Daoy (cell line): ENCODE measurements around the gene SERPINC1. TPM values are rescaled to one million over a fixed set of nuclear protein-coding genes. Genes with fewer than 3 reads are reported as not detected.
"Not testable (repeated sequence)": the region's sequence is repeated elsewhere in the genome, so short reads cannot be mapped to it uniquely, and the experiment has no call there.

Source experiments
- DNase-seq: peaks from one replicate; pipeline ENCODE4 v3.0.0-alpha.2; 2015; ENCODE audit warnings: low read depth
- total RNA-seq: library from RNA; depleted of rRNA; stranded (reverse); fragments of >200 nt; shearing (Covaris generic); gene quantifications from 2 replicates; pipeline ENCODE4 v1.2.3, GENCODE V29; 2014; rRNA removed

The SERPINC1 gene
- total RNA-seq, 1 experiment from 2014 or later = not detected

DNA sequence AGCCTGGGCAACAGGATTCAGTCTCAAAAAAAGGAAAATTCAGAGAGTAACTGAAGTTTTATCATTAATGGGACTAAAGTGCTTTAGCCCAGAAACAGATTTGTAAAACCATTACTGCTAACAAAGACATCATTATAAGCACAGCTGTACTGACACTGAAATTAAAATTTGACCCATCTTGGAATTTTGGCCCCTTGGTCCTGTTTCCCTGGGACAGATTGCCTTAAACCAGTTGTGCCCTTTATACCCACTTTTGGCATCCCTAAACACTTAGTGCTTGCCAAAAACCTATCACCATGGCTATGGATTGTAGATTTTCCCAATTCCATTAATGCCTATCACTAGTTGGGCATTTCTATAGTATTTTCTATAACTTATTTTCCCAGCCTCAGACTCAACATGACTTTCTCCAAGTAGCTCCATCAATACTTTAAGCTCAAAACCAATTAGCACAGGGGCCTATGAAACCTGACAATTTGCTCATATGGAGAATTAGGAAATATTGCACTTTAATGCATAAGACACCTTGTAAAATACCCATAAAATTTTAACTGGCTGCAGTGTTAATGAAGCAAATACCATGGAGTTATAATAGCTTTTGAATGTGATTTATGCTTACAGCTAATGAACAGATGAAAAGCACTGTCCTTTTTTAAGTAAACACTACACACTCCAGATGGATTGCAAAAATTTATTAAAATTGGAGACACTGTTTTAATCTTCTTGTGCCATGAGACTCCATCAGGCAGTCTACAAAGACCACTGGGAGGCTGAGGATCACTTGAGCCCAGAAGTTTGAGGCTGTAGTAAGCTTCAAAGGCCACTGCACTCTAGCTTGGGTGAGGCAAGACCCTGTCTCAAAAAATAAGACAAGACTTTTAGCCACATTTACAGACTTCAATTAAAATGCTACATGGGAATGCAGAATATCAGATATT, 53.6 kb downstream of the SERPINC1 start:
- no peak for DNase-seq

DNA sequence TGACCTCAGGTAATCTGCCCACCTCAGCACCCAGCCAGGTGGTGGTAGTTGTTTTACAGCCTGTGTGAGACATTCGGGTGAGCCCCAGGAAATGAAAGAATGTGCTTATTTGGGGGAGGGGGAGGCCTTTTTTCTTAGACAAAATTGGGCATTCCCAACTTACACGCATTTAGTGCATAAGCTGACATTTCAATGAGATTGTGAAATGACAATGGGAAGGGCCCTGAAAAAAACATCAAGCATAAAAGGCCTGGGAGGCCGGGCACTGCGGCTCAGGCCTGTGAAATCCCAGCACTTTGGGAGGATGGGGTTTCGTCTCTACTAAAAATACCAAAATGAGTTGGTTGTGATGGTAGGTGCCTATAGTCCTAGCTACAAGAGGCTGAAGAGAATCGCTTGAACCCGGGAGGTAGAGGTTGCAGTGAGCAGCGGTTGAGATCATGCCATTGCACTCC, 54.3 kb downstream of the SERPINC1 start:
- DNase-seq = peak; percentile 15

DNA sequence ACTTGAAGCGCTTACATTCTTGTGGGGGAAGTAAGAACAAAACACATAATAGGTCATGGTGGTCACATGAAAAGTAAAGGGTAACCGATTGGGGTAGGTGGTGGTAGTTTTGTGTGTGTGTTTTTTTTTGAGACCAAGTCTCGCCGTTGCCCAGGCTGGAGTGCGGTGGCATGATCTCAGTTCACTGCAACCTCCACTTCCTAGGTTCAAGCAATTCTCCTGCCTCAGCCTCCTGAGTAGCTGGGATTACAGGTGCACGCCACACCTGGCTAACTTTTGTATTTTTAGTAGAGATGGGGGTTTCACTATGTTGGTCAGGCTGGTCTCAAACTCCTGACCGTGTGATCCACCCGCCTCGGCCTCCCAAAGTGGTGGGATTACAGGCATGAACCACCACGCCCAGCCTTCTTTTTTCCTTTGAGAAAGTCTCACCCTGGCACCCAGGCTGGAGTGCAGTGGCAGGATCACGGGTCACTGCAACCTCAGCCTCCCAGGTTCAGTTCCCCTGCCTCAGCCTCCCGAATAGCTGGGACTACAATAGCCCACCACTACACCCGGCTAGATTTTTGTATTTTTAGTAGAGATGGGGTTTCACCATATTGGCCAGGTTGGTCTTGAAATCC, 54.9 kb downstream of the SERPINC1 start:
- peak; percentile 50 for DNase-seq

DNA sequence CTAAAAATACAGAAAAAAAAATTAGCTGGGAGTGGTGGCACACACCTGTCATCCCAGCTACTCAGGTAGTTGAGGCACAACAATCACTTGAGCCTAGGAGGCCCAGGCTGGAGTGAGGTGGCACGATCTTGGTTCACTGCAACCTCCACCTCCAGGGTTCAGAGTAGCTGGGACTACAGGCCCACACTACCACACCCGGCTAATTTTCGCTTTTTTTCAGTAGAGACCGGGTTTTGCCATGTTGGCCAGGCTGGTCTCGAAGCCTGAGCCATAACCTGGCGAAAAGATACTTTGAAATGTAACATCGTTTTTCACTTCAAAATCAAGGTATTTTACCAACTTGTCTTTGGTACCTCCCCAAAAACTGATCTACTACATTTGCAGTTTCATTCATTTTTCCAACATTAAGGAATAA, 55.4 kb downstream of the SERPINC1 start:
- peak; percentile 43 for DNase-seq

DNA sequence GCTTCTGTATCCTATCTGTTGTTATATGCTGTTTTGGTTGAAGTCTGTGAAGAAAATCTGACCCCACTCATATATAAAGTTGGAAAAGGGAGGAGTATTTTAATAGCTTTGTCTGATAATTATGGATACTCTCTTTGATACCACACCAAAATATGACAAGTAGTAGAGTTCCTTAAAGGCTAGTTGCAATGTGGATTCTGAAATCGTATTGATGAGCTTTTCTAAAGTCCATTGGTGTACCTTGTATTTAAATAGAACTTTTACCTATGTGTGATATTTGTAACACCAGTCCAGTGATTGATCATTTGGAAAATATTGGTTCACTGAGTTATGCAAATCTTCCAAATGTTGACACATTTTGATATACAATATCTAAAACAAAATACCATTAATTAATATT, 57.1 kb downstream of the SERPINC1 start:
- DNase-seq = no peak

DNA sequence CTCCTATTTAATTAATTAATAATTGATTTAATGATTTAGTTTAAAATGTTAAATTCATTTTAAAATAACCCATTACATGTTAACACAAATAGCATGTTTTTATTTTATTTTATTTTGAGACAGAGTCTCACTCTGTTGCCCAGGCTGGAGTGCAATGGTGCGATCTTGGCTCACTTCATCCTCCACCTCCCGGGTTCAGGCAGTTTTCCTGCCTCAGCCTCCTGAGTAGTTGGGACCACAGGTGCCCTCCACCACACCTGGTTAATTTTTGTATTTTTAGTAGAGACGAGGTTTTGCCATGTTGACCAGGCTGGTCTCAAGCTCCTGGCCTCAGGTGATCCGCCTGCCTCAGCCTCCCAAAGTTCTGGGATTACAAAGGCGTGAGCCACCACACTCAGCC, 57.6 kb downstream of the SERPINC1 start:
- not testable (repeated sequence) for DNase-seq

DNA sequence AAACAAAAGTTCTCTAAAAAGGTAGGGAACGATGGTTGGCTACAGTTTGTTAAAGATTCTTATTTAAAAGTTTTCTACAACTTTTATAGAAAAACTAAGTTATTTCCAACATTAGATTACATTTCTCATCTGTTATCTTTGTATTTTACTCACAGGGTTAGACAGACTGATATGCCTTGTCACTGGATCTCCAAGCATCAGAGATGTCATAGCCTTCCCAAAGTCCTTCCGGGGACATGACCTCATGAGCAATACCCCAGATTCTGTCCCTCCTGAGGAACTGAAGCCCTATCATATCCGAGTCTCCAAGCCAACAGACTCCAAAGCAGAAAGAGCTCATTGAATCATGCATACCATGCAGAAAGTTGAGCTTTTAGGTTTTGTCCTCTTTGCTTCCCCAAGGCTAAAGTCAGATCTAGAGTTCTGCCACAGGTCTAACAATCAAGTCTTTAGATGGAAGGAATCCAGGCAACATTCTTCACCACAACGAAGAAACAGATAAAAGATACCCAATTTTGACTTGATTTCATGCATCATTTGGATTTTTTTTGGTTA, 59.7 kb downstream of the SERPINC1 start:
- DNase-seq = no peak

DNA sequence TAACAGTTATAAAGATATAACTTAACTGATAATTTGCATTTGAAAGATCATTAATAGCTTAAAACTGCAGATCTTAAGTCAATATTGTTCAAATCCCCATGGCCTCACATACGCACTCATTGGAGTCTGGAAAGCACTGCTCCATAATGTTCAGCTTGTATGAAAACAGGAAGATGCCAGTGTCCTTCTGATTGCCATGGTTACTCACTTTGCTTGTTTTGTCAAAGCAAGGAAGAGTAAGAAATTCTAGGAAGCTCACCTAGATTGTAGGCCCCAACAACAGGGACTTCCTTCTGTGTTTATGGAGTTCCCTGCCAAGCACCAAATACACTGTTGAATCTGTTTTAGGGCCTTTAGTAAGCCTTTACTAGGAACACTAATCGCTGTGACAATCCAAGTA, 60.2 kb downstream of the SERPINC1 start:
- no peak for DNase-seq

DNA sequence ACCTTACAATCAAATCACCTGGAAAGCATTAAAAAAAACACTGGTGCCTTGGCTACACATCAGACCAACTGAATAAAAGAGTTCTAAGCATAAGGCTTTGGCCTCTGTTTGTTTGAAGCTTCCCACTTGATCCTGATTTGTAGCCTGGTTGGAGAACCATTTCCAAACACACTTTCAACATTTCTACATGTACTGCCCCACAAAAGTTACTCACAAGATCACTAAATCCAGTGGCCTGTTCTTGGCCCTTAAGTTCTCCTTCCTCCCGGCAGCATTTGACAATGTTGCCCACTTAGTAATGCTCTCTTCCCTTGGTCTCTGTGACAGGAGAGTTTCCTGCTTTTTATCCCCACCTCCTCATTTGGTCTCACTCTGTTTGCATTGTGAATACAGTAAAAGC, 61.1 kb downstream of the SERPINC1 start:
- no peak for DNase-seq

Other genes with a start within 250 kb of the SERPINC1 start
- 0.23 and 1.2 TPM in 2 replicates for gene ANKRD45, start 247.5 kb downstream of the SERPINC1 start, total RNA-seq
- 10.5 and 14.3 TPM in 2 replicates for gene KLHL20, start 202.3 kb downstream of the SERPINC1 start, total RNA-seq
- 37.9 and 42.2 TPM in 2 replicates for gene DARS2, start 92.7 kb downstream of the SERPINC1 start, total RNA-seq
- gene CENPL, start 92.4 kb downstream of the SERPINC1 start, total RNA-seq = 40.6 and 50.7 TPM in 2 replicates
- gene GAS5, start 49.3 kb downstream of the SERPINC1 start, total RNA-seq = 584 and 698 TPM in 2 replicates
- gene ZBTB37, start 48.9 kb downstream of the SERPINC1 start, total RNA-seq = 3.2 and 3.5 TPM in 2 replicates
- 9.2 and 11.5 TPM in 2 replicates for gene RC3H1, start 105.0 kb upstream of the SERPINC1 start, total RNA-seq
- gene RABGAP1L, start 242.2 kb upstream of the SERPINC1 start, total RNA-seq = 14.2 and 37.3 TPM in 2 replicates